Osteoblast (primary cell): ENCODE measurements around the gene HAUS1. TPM values are rescaled to one million over a fixed set of nuclear protein-coding genes. Genes with fewer than 3 reads are reported as not detected.
"Not testable (repeated sequence)": the region's sequence is repeated elsewhere in the genome, so short reads cannot be mapped to it uniquely, and the experiment has no call there.

Experiments
- DNase-seq: peaks from one replicate; pipeline ENCODE4 v3.0.0; 2011; ENCODE audit warnings: low spot score, mixed read lengths; ENCODE audit not compliant: insufficient read length; ENCODE audit errors: missing footprints
- H2AFZ ChIP-seq: 2 replicates; pipeline ENCODE4 v1.6.0; 2011; ENCODE audit warnings: mild to moderate bottlenecking, low read length
- H3K27ac ChIP-seq: 2 replicates; pipeline ENCODE4 v1.5.1; 2011; ENCODE audit warnings: mild to moderate bottlenecking, low read depth, low read length, moderate library complexity
- H3K27me3 ChIP-seq: 2 replicates; pipeline ENCODE4 v1.6.0; 2012; ENCODE audit warnings: mild to moderate bottlenecking, control low read depth, inconsistent platforms, low read length, moderate library complexity; ENCODE audit not compliant: insufficient read depth
- H3K36me3 ChIP-seq: 2 replicates; pipeline ENCODE4 v1.5.1; 2011; ENCODE audit warnings: mild to moderate bottlenecking, low read length, control low read depth, moderate library complexity; ENCODE audit not compliant: insufficient read depth
- H3K4me1 ChIP-seq: 2 replicates; pipeline ENCODE4 v1.5.1; 2011; ENCODE audit warnings: mild to moderate bottlenecking, low read length, control low read depth, moderate library complexity; ENCODE audit not compliant: insufficient read depth
- H3K4me2 ChIP-seq: 2 replicates; pipeline ENCODE4 v1.6.0; 2011; ENCODE audit warnings: mild to moderate bottlenecking, low read length; ENCODE audit not compliant: insufficient read depth
- H3K4me3 ChIP-seq: fragments of 200-600 bp; sonication (generic); 3 replicates; pipeline ENCODE4 v1.5.1; 2012; ENCODE audit warnings: mild to moderate bottlenecking, low read length, inconsistent platforms; ENCODE audit not compliant: insufficient read depth
- H3K79me2 ChIP-seq: 2 replicates; pipeline ENCODE4 v1.6.0; 2012; ENCODE audit warnings: mild to moderate bottlenecking, low read length, control low read depth, inconsistent platforms; ENCODE audit not compliant: insufficient read depth
- H3K9me3 ChIP-seq: 2 replicates; pipeline ENCODE4 v1.5.1; 2011; ENCODE audit warnings: low read depth, low read length, control low read depth
- H4K20me1 ChIP-seq: 2 replicates; pipeline ENCODE4 v1.6.0; 2012; ENCODE audit warnings: mild to moderate bottlenecking, low read length, control low read depth; ENCODE audit not compliant: insufficient read depth
- total RNA-seq: library from RNA; depleted of rRNA; stranded (reverse); fragments of >200 nt; gene quantifications from 2 replicates; pipeline ENCODE4 v1.2.3, GENCODE V29; 2012
- TF ChIP-seq, protein P1 (sequence below): IDR thresholded peaks from 2 replicates; pipeline ENCODE4 v1.5.1; 2011; ENCODE audit warnings: mild to moderate bottlenecking, low read depth, low read length, moderate library complexity; ENCODE audit errors: extremely low read depth

Gene HAUS1
- total RNA-seq, 1 donor: 40.9 TPM

DNA sequence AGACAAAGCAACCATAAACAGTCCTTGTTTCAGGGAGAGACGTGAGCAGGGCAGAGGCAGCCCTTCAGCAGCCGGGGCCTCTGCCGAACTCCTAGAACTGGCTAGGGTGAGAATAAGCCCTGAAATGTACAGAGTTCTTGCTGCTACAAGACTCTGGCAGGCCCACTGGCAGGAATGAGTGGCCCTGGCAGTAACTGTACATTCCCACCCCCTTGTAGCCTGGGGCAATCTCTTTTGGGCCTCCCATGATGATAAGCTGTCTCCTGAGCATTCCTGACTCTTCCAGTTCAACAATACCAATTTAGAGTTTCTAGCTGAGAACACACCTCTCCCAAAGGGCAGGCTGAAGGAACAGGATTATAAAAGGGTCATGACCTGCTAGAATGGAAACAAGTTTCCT, 54.3 kb downstream of the HAUS1 start:
- TF ChIP-seq, protein P1, sequence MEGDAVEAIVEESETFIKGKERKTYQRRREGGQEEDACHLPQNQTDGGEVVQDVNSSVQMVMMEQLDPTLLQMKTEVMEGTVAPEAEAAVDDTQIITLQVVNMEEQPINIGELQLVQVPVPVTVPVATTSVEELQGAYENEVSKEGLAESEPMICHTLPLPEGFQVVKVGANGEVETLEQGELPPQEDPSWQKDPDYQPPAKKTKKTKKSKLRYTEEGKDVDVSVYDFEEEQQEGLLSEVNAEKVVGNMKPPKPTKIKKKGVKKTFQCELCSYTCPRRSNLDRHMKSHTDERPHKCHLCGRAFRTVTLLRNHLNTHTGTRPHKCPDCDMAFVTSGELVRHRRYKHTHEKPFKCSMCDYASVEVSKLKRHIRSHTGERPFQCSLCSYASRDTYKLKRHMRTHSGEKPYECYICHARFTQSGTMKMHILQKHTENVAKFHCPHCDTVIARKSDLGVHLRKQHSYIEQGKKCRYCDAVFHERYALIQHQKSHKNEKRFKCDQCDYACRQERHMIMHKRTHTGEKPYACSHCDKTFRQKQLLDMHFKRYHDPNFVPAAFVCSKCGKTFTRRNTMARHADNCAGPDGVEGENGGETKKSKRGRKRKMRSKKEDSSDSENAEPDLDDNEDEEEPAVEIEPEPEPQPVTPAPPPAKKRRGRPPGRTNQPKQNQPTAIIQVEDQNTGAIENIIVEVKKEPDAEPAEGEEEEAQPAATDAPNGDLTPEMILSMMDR: no peak
- H3K4me1 ChIP-seq: peaks cover 25% of the 10 kb centered on the region
- no peak overlapping the region for H3K4me3 ChIP-seq
- H3K9me3 ChIP-seq: no peaks in the 10 kb centered on the region
- no peaks in the 10 kb centered on the region for H4K20me1 ChIP-seq
- H2AFZ ChIP-seq: peak overlapping the region; percentile 47
- no peaks in the 10 kb centered on the region for H3K27me3 ChIP-seq
- DNase-seq: no peak
- H3K79me2 ChIP-seq: no peaks in the 10 kb centered on the region
- no peak overlapping the region for H3K4me2 ChIP-seq
- H3K27ac ChIP-seq: no peak overlapping the region
- no peaks in the 10 kb centered on the region for H3K36me3 ChIP-seq

DNA sequence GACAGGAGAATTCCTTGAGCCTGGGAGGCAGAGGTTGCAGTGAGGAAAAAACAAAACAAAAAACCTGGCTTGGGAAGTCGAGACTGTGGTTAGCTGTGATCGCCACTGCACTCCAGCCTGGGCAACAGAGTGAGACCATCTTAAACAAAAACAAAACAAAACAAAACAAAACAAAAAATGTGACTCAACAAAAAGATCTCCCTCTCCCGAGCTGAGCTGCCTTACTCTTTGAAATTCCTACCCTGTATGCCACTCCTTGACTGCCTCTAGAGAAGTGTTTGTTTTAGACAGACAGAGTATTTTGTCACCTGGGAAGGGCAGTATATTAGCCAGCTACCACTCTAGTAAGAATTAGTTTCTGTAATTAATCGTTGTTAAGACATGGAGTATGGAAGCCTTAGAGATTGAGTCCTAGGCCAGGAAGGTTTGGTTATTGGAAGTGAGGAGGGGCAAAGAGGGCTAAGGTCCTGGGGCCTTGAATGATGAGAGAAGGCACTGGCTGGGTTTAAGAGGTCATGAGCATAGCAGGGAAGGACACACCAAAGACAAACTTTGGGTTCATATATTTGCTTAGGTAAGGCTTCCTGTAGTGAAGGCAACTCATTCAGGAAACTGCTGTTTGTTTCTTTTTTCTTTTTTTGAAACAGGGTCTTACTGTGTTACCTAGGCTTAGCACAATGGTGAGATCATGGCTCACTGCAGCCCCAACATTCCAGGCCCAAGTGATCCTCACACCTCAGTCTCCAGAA, 56.0 kb downstream of the HAUS1 start:
- H3K79me2 ChIP-seq: no peaks in the 10 kb centered on the region
- no peaks in the 10 kb centered on the region for H3K36me3 ChIP-seq
- H3K27me3 ChIP-seq: no peaks in the 10 kb centered on the region
- H3K27ac ChIP-seq: no peak overlapping the region
- TF ChIP-seq, protein P1: no peak
- H3K4me2 ChIP-seq: no peak overlapping the region
- H4K20me1 ChIP-seq: no peaks in the 10 kb centered on the region
- no peaks in the 10 kb centered on the region for H3K9me3 ChIP-seq
- peaks cover 20% of the 10 kb centered on the region for H3K4me1 ChIP-seq
- H3K4me3 ChIP-seq: no peak overlapping the region
- no peak overlapping the region for H2AFZ ChIP-seq
- DNase-seq: peak; percentile 85

DNA sequence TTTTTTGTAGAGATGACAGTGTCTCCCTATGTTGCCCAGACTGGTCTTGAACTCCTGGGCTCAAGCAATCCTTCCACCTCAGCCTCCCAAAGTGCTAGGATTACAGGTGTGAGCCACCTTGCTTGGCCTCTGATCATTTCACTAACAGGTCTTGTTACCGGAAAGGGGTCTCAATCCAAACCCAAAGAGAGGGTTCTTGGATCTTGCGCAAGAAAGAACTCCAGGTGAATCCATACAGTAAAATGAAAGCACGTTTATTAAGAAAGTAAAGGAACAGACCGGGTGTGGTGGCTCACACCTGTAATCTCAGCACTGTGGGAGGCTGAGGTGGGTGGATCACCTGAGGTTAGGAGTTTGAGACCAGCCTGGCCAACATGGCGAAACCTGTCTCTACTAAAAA, 56.7 kb downstream of the HAUS1 start:
- H3K9me3 ChIP-seq, H2AFZ ChIP-seq, H3K36me3 ChIP-seq, H4K20me1 ChIP-seq, H3K4me3 ChIP-seq, H3K4me2 ChIP-seq, H3K79me2 ChIP-seq, H3K27me3 ChIP-seq, H3K27ac ChIP-seq, DNase-seq: not testable (repeated sequence)
- peaks cover 14% of the 10 kb centered on the region for H3K4me1 ChIP-seq

DNA sequence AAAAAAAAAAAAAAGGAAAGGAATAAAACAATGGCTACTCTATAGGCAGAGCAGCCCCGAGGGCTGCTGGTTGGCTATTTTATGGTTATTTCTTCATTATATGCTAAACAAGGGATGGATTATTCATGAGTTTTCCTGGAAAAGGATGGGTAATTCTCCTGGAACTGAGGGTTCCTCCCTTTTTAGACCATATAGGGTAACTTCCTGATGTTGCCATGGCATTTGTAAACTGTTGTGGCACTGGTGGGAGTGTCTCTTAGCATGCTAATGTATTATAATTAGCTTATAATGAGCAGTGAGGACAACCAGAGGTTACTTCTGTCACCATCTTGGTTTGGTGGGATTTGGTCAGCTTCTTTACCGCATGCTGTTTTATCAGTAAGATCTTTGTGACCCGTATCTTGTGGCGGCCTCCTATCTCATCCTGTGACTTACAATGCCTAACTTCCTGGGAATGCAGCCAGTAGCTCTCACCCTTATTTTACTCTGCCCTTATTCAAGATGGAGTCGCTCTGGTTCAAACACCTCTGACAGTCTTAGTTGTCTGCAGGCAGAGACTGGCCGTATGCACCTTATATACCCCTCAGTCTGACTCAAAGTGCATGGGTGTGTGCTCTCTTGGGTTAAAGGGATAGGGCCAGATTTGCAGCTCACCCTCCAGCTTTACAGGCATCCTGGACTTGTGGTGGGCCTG, 57.7 kb downstream of the HAUS1 start:
- Histone ChIP-seq H2AFZ (no peak overlapping the region), H3K4me1 (peaks cover 7% of the 10 kb centered on the region), H3K4me3 (no peak overlapping the region), H3K27ac (no peak overlapping the region), H4K20me1 (no peaks in the 10 kb centered on the region), H3K4me2 (no peak overlapping the region), H3K79me2 (no peaks in the 10 kb centered on the region), H3K27me3 (no peaks in the 10 kb centered on the region), H3K9me3 (no peaks in the 10 kb centered on the region), H3K36me3 (no peaks in the 10 kb centered on the region)
- DNase-seq: no peak
- TF ChIP-seq, protein P1: no peak
